H1 (cell line): Measurements from ENCODE around the gene STYK1. TPM values are rescaled to one million over a fixed set of nuclear protein-coding genes. Genes with fewer than 3 reads are reported as not detected.

ENCODE experiments used
- CTCF ChIA-PET: fragments of 300-600 bp; sonication (Branson Sonifier 250); formaldehyde crosslinking; loops from one replicate; lab custom pipeline; 2021; ENCODE audit not compliant: partially characterized antibody; lab: Charles Lee
- POLR2A ChIA-PET: fragments of 300-600 bp; sonication (Branson Sonifier 250); formaldehyde crosslinking; loops from one replicate; lab custom pipeline; 2021; ENCODE audit warnings: inconsistent platforms; ENCODE audit not compliant: partially characterized antibody; lab: Charles Lee
- DNase-seq, 2 experiments: peaks; one replicate each; pipeline versions ENCODE4 v3.0.0 to v3.0.0-alpha.2; 2010 to 2022; ENCODE audit warnings: low spot score in 2 of 2, low read depth in 1 of 2, mixed read lengths in 1 of 2
- FAIRE-seq: peaks from 2 replicates; lab custom pipeline; 2011; peaks lifted over from hg19 to GRCh38; lab: Jason Lieb, UNC
- H2AFZ ChIP-seq: 2 replicates; pipeline ENCODE4 v1.8.1; 2012; ENCODE audit warnings: low read length, inconsistent platforms
- H2AK5ac ChIP-seq: 2 replicates; pipeline ENCODE4 v1.6.1; 2013; ENCODE audit warnings: low read depth, low read length
- H2BK120ac ChIP-seq: replicated peaks from 2 replicates; pipeline ENCODE3; 2013; ENCODE audit warnings: low read depth, low read length, inconsistent platforms
- H2BK12ac ChIP-seq: 2 replicates; pipeline ENCODE4 v1.6.1; 2013; ENCODE audit warnings: low read depth, low read length
- H2BK15ac ChIP-seq: 2 replicates; pipeline ENCODE4 v1.6.1; 2013; ENCODE audit warnings: low read length
- H2BK20ac ChIP-seq: 2 replicates; pipeline ENCODE4 v1.6.1; 2013; ENCODE audit warnings: low read length
- H2BK5ac ChIP-seq: 2 replicates; pipeline ENCODE4 v1.6.1; 2013; ENCODE audit warnings: low read depth, low read length
- H3K14ac ChIP-seq: 2 replicates; pipeline ENCODE4 v1.6.1; 2013; ENCODE audit warnings: inconsistent platforms; ENCODE audit not compliant: insufficient read length
- H3K18ac ChIP-seq: 2 replicates; pipeline ENCODE4 v1.6.1; 2013; ENCODE audit warnings: low read length; ENCODE audit errors: extremely low read depth
- H3K23ac ChIP-seq: 2 replicates; pipeline ENCODE4 v1.6.1; 2013; ENCODE audit warnings: inconsistent platforms; ENCODE audit not compliant: insufficient read length
- H3K23me2 ChIP-seq: 2 replicates; pipeline ENCODE4 v1.6.1; 2013; ENCODE audit warnings: low read depth, low read length
- H3K27ac ChIP-seq: 2 replicates; pipeline ENCODE4 v1.6.1; 2011; ENCODE audit warnings: low read depth, low read length, inconsistent platforms
- H3K27me3 ChIP-seq, 4 experiments: replicated peaks in 1 of 4; 1 replicate in 1 of 4; 2 replicates in 3 of 4; pipeline versions ENCODE4 v1.6.1 to v1.8.1; 2011 to 2013; ENCODE audit warnings: low read length in 3 of 4, mild to moderate bottlenecking in 3 of 4, inconsistent platforms in 2 of 4, mixed read lengths in 2 of 4, moderate library complexity in 1 of 4; ENCODE audit not compliant: control insufficient read depth in 3 of 4, insufficient read depth in 3 of 4; ENCODE audit errors: extremely low read depth in 1 of 4
- H3K36me3 ChIP-seq, 4 experiments: 2 replicates each; pipeline versions ENCODE4 v1.6.1 to v1.8.1; 2011 to 2013; ENCODE audit warnings: mild to moderate bottlenecking in 4 of 4, low read length in 3 of 4, moderate library complexity in 2 of 4, control low read depth in 1 of 4, inconsistent platforms in 1 of 4; ENCODE audit not compliant: insufficient read depth in 4 of 4, control insufficient read depth in 2 of 4
- H3K4ac ChIP-seq: replicated peaks from 2 replicates; pipeline ENCODE3; 2013; ENCODE audit warnings: low read length, low read depth, mixed read lengths, inconsistent platforms; ENCODE audit not compliant: insufficient read length
- H3K4me1 ChIP-seq, 4 experiments: replicated peaks in 1 of 4; 1 replicate in 1 of 4; 2 replicates in 3 of 4; pipeline versions ENCODE4 v1.6.1 to v1.8.1; 2011 to 2013; ENCODE audit warnings: low read length in 3 of 4, inconsistent platforms in 2 of 4, mixed read lengths in 1 of 4; ENCODE audit not compliant: insufficient read depth in 4 of 4, control insufficient read depth in 3 of 4
- H3K4me2 ChIP-seq, 2 experiments: 2 replicates each; pipeline versions ENCODE4 v1.6.1 to v1.8.1; 2011 to 2013; ENCODE audit warnings: low read depth in 2 of 2, low read length in 2 of 2, control low read depth in 1 of 2, inconsistent platforms in 1 of 2, mild to moderate bottlenecking in 1 of 2; ENCODE audit not compliant: insufficient read depth in 1 of 2
- H3K4me3 ChIP-seq, 4 experiments: fragments of 200-600, 300-600 bp in 1 of 4; sonication (generic), shearing (Covaris generic), sonication (Bioruptor Twin) in 1 of 4; 2 replicates each; pipeline versions ENCODE4 v1.5.1 to v1.8.1; 2011 to 2016; ENCODE audit warnings: low read length in 4 of 4, low read depth in 3 of 4, control low read depth in 2 of 4, inconsistent platforms in 2 of 4, mild to moderate bottlenecking in 2 of 4, mixed read lengths in 1 of 4, moderate library complexity in 1 of 4; ENCODE audit not compliant: insufficient read depth in 2 of 4; ENCODE audit errors: extremely low read depth in 1 of 4
- H3K56ac ChIP-seq: replicated peaks from 2 replicates; pipeline ENCODE3; 2013; ENCODE audit warnings: low read depth, mild to moderate bottlenecking, mixed read lengths, low read length, inconsistent platforms; ENCODE audit not compliant: insufficient read length
- H3K79me1 ChIP-seq: 2 replicates; pipeline ENCODE4 v1.6.1; 2013; ENCODE audit warnings: low read depth, low read length, control low read depth
- H3K79me2 ChIP-seq, 2 experiments: 2 replicates each; pipeline versions ENCODE4 v1.6.1 to v1.8.1; 2012 to 2013; ENCODE audit warnings: low read length in 2 of 2, mild to moderate bottlenecking in 2 of 2, inconsistent platforms in 1 of 2; ENCODE audit not compliant: insufficient read depth in 2 of 2, control insufficient read depth in 1 of 2
- H3K9ac ChIP-seq, 4 experiments: replicated peaks in 1 of 4; 1 replicate in 1 of 4; 2 replicates in 3 of 4; pipeline versions ENCODE4 v1.6.1 to v1.8.1; 2011 to 2013; ENCODE audit warnings: low read depth in 3 of 4, low read length in 3 of 4, control low read depth in 2 of 4, mild to moderate bottlenecking in 2 of 4, moderate library complexity in 2 of 4, inconsistent platforms in 1 of 4; ENCODE audit errors: extremely low read depth in 1 of 4
- H3K9me3 ChIP-seq, 2 experiments: 2 replicates each; pipeline versions ENCODE4 v1.6.1 to v1.8.1; 2012 to 2013; ENCODE audit warnings: mild to moderate bottlenecking in 2 of 2, moderate library complexity in 2 of 2, control low read depth in 1 of 2, inconsistent platforms in 1 of 2, low read depth in 1 of 2, low read length in 1 of 2, mixed read lengths in 1 of 2; ENCODE audit not compliant: insufficient read depth in 2 of 2
- H4K20me1 ChIP-seq, 2 experiments: replicated peaks in 1 of 2; 2 replicates each; pipeline versions ENCODE3 to v1.8.1; 2011 to 2013; ENCODE audit warnings: inconsistent platforms in 2 of 2, low read length in 2 of 2, mild to moderate bottlenecking in 1 of 2; ENCODE audit not compliant: insufficient read depth in 2 of 2, control insufficient read depth in 1 of 2
- H4K5ac ChIP-seq: 2 replicates; pipeline ENCODE4 v1.6.1; 2013; ENCODE audit warnings: low read length, low read depth, mixed read lengths, inconsistent platforms; ENCODE audit not compliant: insufficient read length
- H4K8ac ChIP-seq: 2 replicates; pipeline ENCODE4 v1.8.0; 2013; ENCODE audit warnings: mild to moderate bottlenecking, moderate library complexity, low read length, inconsistent platforms; ENCODE audit not compliant: insufficient read depth; ENCODE audit errors: extremely low read depth
- H4K91ac ChIP-seq: replicated peaks from 2 replicates; pipeline ENCODE3; 2013; ENCODE audit warnings: low read length, mixed read lengths, inconsistent platforms; ENCODE audit not compliant: insufficient read length
- ASH2L ChIP-seq: fragments of 200-600, 300-600 bp; sonication (generic); IDR thresholded peaks from one replicate; pipeline ENCODE4 v1.7.1; 2017; ENCODE audit warnings: low read length
- CEBPB ChIP-seq: IDR thresholded peaks from 2 replicates; pipeline ENCODE4 v1.6.1; 2012; ENCODE audit warnings: low read depth, low read length
- CHD1 ChIP-seq: IDR thresholded peaks from 2 replicates; pipeline ENCODE4 v1.6.1; 2012; ENCODE audit warnings: low read depth, low read length, improper control_type of control experiment
- FOSL1 ChIP-seq: IDR thresholded peaks from 2 replicates; pipeline ENCODE4 v1.6.1; 2011; ENCODE audit warnings: mild to moderate bottlenecking, low read depth, low read length, moderate library complexity; ENCODE audit not compliant: insufficient read depth
- JUN ChIP-seq: IDR thresholded peaks from 2 replicates; pipeline ENCODE4 v1.6.1; 2011; ENCODE audit warnings: low read depth, mild to moderate bottlenecking, improper control_type of control experiment, low read length
- NRF1 ChIP-seq: IDR thresholded peaks from 2 replicates; pipeline ENCODE4 v1.6.1; 2011; ENCODE audit warnings: mild to moderate bottlenecking, low read depth, low read length, improper control_type of control experiment
- POLR2AphosphoS5 ChIP-seq: IDR thresholded peaks from 2 replicates; pipeline ENCODE4 v1.6.1; 2011; ENCODE audit warnings: low read depth, low read length
- RXRA ChIP-seq: IDR thresholded peaks from 2 replicates; pipeline ENCODE4 v1.6.1; 2011; ENCODE audit warnings: low read depth, mild to moderate bottlenecking, low read length, moderate library complexity; ENCODE audit not compliant: insufficient read depth
- SAP30 ChIP-seq: fragments of 300-600 bp; sonication (generic); IDR thresholded peaks from 2 replicates; pipeline ENCODE4 v1.7.1; 2012; ENCODE audit warnings: low read length, moderate library complexity, mild to moderate bottlenecking, inconsistent platforms; ENCODE audit not compliant: insufficient read depth, insufficient replicate concordance
- SIX5 ChIP-seq: IDR thresholded peaks from 2 replicates; pipeline ENCODE4 v1.6.1; 2011; ENCODE audit warnings: mild to moderate bottlenecking, low read depth, low read length
- SRF ChIP-seq: IDR thresholded peaks from 2 replicates; pipeline ENCODE4 v1.6.1; 2011; ENCODE audit warnings: mild to moderate bottlenecking, low read depth, low read length, moderate library complexity
- TEAD4 ChIP-seq: IDR thresholded peaks from 2 replicates; pipeline ENCODE4 v1.6.1; 2012; ENCODE audit warnings: low read depth, low read length, inconsistent platforms, mixed read lengths
- YY1 ChIP-seq: IDR thresholded peaks from 2 replicates; pipeline ENCODE4 v1.6.1; 2011; ENCODE audit warnings: low read depth, mild to moderate bottlenecking, low read length
- WGBS, 2 experiments: shearing (Covaris generic) in 1 of 2; methylation state at CpG; one replicate each; pipeline versions ENCODE4 v1.1.6 to v1.1.7; 2013 to 2015; ENCODE audit warnings: low lambda C conversion rate in 2 of 2, mixed read lengths in 2 of 2, inconsistent platforms in 1 of 2, low coverage in 1 of 2, missing lambda C conversion rate in 1 of 2; ENCODE audit not compliant: insufficient replicate concordance in 2 of 2, insufficient coverage in 1 of 2, insufficient read length in 1 of 2; ENCODE audit errors: extremely low coverage in 1 of 2, missing lambda C conversion rate in 1 of 2; 5-methylcytosine and 5-hydroxymethylcytosine counted together
- polyA plus RNA-seq, 7 experiments: library from polyadenylated mRNA; depleted of rRNA in 3 of 7; stranded (reverse) in 5 of 7; unstranded in 2 of 7; fragments of >200 nt in 5 of 7; fragments of 200-250 nt in 2 of 7; gene quantifications; 1 replicate in 5 of 7; 2 replicates in 1 of 7; 4 replicates in 1 of 7; pipeline versions ENCODE4 v1.2.1 to v1.2.3, GENCODE V29; 2011 to 2013; ENCODE audit warnings: missing spikeins in 2 of 7, mixed read lengths in 2 of 7
- total RNA-seq: library from RNA; stranded (reverse); fragmentation: NEBNext Ultra II Directional; extraction: Animal tissue kit (Norgen Biotek cat#: 25700); gene quantifications from 2 replicates; pipeline ENCODE4 v1.2.1, GENCODE V29; 2021

STYK1 gene
- total and polyA plus RNA-seq, 2 of the 8 experiments (the other 6 are each of a cell fraction or from before 2014, with no cell fraction given), result 0.38 to 1.1 TPM

- Histone ChIP-seq H3K4me2 (no peak overlapping the region), H2BK15ac (no peak overlapping the region), H3K79me2 (no peaks in the 10 kb centered on the region), H2BK20ac (no peak overlapping the region), H3K14ac (no peak overlapping the region), H4K20me1 (no peaks in the 10 kb centered on the region), H3K36me3 (no peaks in the 10 kb centered on the region), H4K5ac (no peak overlapping the region), H3K18ac (no peak overlapping the region), H3K27ac (no peak overlapping the region), H2BK5ac (no peak overlapping the region), H4K8ac (no peak overlapping the region), H3K79me1 (no peaks in the 10 kb centered on the region), H3K23ac (no peak overlapping the region), H3K27me3 (no peaks in the 10 kb centered on the region), H3K9me3 (no peaks in the 10 kb centered on the region), H2AFZ (no peak overlapping the region), H3K56ac (no peak overlapping the region), H2BK120ac (no peak overlapping the region), H3K4ac (no peak overlapping the region), H3K23me2 (no peaks in the 10 kb centered on the region), H3K4me3 (no peak overlapping the region), H2AK5ac (no peak overlapping the region), H3K9ac (no peak overlapping the region), H4K91ac (no peak overlapping the region), H3K4me1 (peaks cover 0 to 7% (median 2%) of the 10 kb centered on the region in 4 experiments; a peak in 4 of 7 replicates), H2BK12ac (no peak overlapping the region)
- no peak for FAIRE-seq
- ChIA-PET CTCF (interaction anchor here (0.6 kb wide), 1 partner anchor 403 kb away, joined by 3 read pairs; no protein-coding TSS in a partner anchor), POLR2A (no interaction called here)
- no peak for DNase-seq
- WGBS, 2 experiments, result 81% methylated on average over 1 of the region's 1 CpG; no CpG with 5 or more reads in 1 of the 2 experiments
- TF ChIP-seq SAP30 (no peak), TEAD4 (no peak), SRF (no peak), FOSL1 (no peak), RXRA (no peak), SIX5 (no peak), YY1 (no peak), NRF1 (no peak), CHD1 (no peak), ASH2L (no peak), POLR2AphosphoS5 (no peak), CEBPB (no peak), JUN (no peak)
Measured at GRCh38 chr12:10638728-10639127, 35.1 kb downstream of the STYK1 start.
